Stimulated activated CD8-positive, alpha-beta memory T cell treated with anti-CD3 and anti-CD28 coated beads, Interleukin-12 subunit alpha, Interleukin-12 subunit beta, amount 100 ng/mL, for 1 hour (primary cell): ENCODE data around the gene RAP1GDS1.

Experiments
- DNase-seq: peaks from one replicate; pipeline ENCODE4 v3.0.0-alpha.2; 2020; ENCODE audit warnings: low read depth

The RAP1GDS1 gene

GRCh38 chr4:98482847-98483806 lies 221.9 kb downstream of the RAP1GDS1 start:
- no peak for DNase-seq

- no peak for DNase-seq
These were observed 222.8 kb downstream of the RAP1GDS1 start for GRCh38 chr4:98484031-98484430.

GRCh38 chr4:98485816-98486345 lies 224.7 kb downstream of the RAP1GDS1 start:
- no peak for DNase-seq

- DNase-seq, result no peak
These were observed 229.1 kb downstream of the RAP1GDS1 start for GRCh38 chr4:98490251-98490650.

GRCh38 chr4:98491899-98492559 lies 230.8 kb downstream of the RAP1GDS1 start:
- DNase-seq, result no peak

GRCh38 chr4:98493296-98493695 lies 232.1 kb downstream of the RAP1GDS1 start:
- DNase-seq, result no peak
